Kasumi-1 (cell line): ENCODE results near the gene ZNF521.
A peak's percentile ranks its signal among the peaks of the same experiment; 100 is the strongest.

Experiments used
- DNase-seq, 2 experiments: peaks; one replicate each; lab custom pipeline; 2025; lab: John Stamatoyannopoulos, UW

Gene ZNF521

GRCh38 chr18:25075783-25076182 is 276.2 kb downstream of the ZNF521 start:
- no peak for DNase-seq

GRCh38 chr18:25075331-25075730 is 276.6 kb downstream of the ZNF521 start:
- no peak for DNase-seq

- DNase-seq: no peak
These were observed 277.0 kb downstream of the ZNF521 start for GRCh38 chr18:25074925-25075324.

- no peak for DNase-seq
These were observed 279.8 kb downstream of the ZNF521 start for GRCh38 chr18:25072205-25072604.

GRCh38 chr18:25067275-25068025 is 284.5 kb downstream of the ZNF521 start:
- DNase-seq: no peak

GRCh38 chr18:25066516-25066915 is 285.4 kb downstream of the ZNF521 start:
- no peak for DNase-seq

- peak in 1 of 2 experiments; percentile 5 for DNase-seq
These were observed 289.2 kb downstream of the ZNF521 start for GRCh38 chr18:25062720-25063119.

GRCh38 chr18:25061395-25061794 is 290.6 kb downstream of the ZNF521 start:
- no peak for DNase-seq

GRCh38 chr18:25058521-25058920 is 293.4 kb downstream of the ZNF521 start:
- DNase-seq: no peak

GRCh38 chr18:25057491-25058050 is 294.4 kb downstream of the ZNF521 start:
- no peak for DNase-seq

GRCh38 chr18:25056429-25056828 is 295.5 kb downstream of the ZNF521 start:
- no peak for DNase-seq

- DNase-seq: no peak
These were observed 296.9 kb downstream of the ZNF521 start for GRCh38 chr18:25055076-25055475.

- no peak for DNase-seq
These were observed 298.5 kb downstream of the ZNF521 start for GRCh38 chr18:25053466-25053865.

GRCh38 chr18:25052511-25052921 is 299.4 kb downstream of the ZNF521 start:
- no peak for DNase-seq

- no peak for DNase-seq
These were observed 301.4 kb downstream of the ZNF521 start for GRCh38 chr18:25050605-25051004.

- no peak for DNase-seq
These were observed 304.0 kb downstream of the ZNF521 start for GRCh38 chr18:25047983-25048382.

GRCh38 chr18:25047421-25047820 is 304.5 kb downstream of the ZNF521 start:
- DNase-seq: no peak

GRCh38 chr18:25044694-25045093 is 307.3 kb downstream of the ZNF521 start:
- no peak for DNase-seq

- no peak for DNase-seq
These were observed 308.9 kb downstream of the ZNF521 start for GRCh38 chr18:25043104-25043503.

GRCh38 chr18:25042641-25043051 is 309.3 kb downstream of the ZNF521 start:
- no peak for DNase-seq

- DNase-seq: no peak
These were observed 312.2 kb downstream of the ZNF521 start for GRCh38 chr18:25039781-25040180.

- DNase-seq: no peak
These were observed 313.7 kb downstream of the ZNF521 start for GRCh38 chr18:25038261-25038660.

- DNase-seq: no peak
These were observed 318.1 kb downstream of the ZNF521 start for GRCh38 chr18:25033747-25034471.
